ENCODE measurements around the gene PARG.

Gene PARG

GRCh38 chr10:49784681-49785080, 157.1 kb downstream of the PARG start:
- Histone ChIP-seq H3K79me2 (ENCODE audit: insufficient read depth, low read length) (no peaks in the 10 kb centered on the region), H3K4me3 (ENCODE audit: low read depth in 1 of 2, low read length in 2 of 2) (no peak overlapping the region), H3K36me3 (ENCODE audit: insufficient read depth, low read length) (no peaks in the 10 kb centered on the region), H3K4me1 (ENCODE audit: insufficient read depth, low read length) (no peaks in the 10 kb centered on the region), H3K27ac (ENCODE audit: low read length) (no peak overlapping the region), H4K20me1 (ENCODE audit: insufficient read depth, low read length) (no peaks in the 10 kb centered on the region), H3K9me3 (ENCODE audit: insufficient read depth, low read length, severe bottlenecking) (no peaks in the 10 kb centered on the region), H3K9ac (ENCODE audit: low read depth, low read length) (no peak overlapping the region), H2AFZ (ENCODE audit: low read depth, low read length) (no peak overlapping the region), H3K27me3 (ENCODE audit: insufficient read depth, low read length, poor library complexity) (no peaks in the 10 kb centered on the region), H3K4me2 (ENCODE audit: insufficient read depth, low read length) (no peak overlapping the region)
- DNase-seq = no peak
- no peak for ATAC-seq (ENCODE audit: insufficient read depth, low read depth)
- no peak for TF ChIP-seq CTCF (IDR thresholded peaks at IDR 0.05; ENCODE audit: borderline replicate concordance, extremely low read depth, low read length, poor library complexity, severe bottlenecking)
- no peak for TF ChIP-seq EZH2 (IDR thresholded peaks at IDR 0.05; ENCODE audit: borderline replicate concordance, low read depth, low read length, severe bottlenecking)

DNA sequence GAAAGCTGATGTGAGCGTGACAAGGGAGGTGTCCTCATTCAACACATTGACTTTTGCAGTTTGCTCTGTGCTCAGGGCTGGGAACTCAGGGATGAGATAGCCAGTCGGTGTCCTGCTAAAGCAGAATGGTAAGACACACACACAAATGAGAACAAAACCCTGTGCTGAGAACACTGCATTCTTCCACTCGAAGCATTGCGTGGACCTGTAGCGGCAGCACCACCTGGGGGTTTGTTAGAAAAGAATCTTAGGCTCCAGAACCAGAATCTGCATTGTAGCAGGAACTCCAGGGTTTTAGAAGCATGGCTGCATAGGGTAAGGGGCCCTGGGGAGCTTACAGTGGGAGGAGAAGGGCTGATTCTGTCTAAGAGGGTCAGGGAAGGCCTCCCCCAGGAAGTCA, 158.2 kb downstream of the PARG start:
- no peak for ATAC-seq (ENCODE audit: insufficient read depth, low read depth)

DNA sequence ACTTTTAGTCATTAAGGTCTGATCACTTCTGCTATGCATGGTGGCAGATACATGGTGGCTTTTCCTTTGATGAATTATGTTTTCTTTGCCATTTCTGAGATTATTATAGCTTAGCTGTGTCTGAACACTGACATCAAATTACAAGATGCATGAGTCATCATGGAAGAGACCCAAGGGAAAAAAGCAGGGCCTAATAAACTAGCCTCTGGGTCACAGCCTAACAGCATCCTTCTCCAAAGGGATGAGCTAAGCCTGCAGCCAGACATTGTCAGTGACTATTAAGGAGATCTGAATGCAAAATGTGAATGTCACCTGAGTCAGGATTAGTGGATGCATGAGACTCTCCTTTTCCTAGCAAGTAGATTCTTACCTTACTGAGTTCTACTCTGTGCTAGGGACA, 160.6 kb downstream of the PARG start:
- no peak for TF ChIP-seq CTCF (IDR thresholded peaks at IDR 0.05; ENCODE audit: borderline replicate concordance, extremely low read depth, low read length, poor library complexity, severe bottlenecking)
- TF ChIP-seq EZH2 (IDR thresholded peaks at IDR 0.05; ENCODE audit: borderline replicate concordance, low read depth, low read length, severe bottlenecking) = no peak
- Histone ChIP-seq H2AFZ (ENCODE audit: low read depth, low read length) (no peak overlapping the region), H3K4me1 (ENCODE audit: insufficient read depth, low read length) (no peaks in the 10 kb centered on the region), H3K27ac (ENCODE audit: low read length) (no peak overlapping the region), H3K4me2 (ENCODE audit: insufficient read depth, low read length) (no peak overlapping the region), H4K20me1 (ENCODE audit: insufficient read depth, low read length) (no peaks in the 10 kb centered on the region), H3K9me3 (ENCODE audit: insufficient read depth, low read length, severe bottlenecking) (no peaks in the 10 kb centered on the region), H3K79me2 (ENCODE audit: insufficient read depth, low read length) (no peaks in the 10 kb centered on the region), H3K27me3 (ENCODE audit: insufficient read depth, low read length, poor library complexity) (no peaks in the 10 kb centered on the region), H3K9ac (ENCODE audit: low read depth, low read length) (no peak overlapping the region), H3K4me3 (ENCODE audit: low read depth in 1 of 2, low read length in 2 of 2) (no peak overlapping the region), H3K36me3 (ENCODE audit: insufficient read depth, low read length) (no peaks in the 10 kb centered on the region)
- DNase-seq (no peak), ATAC-seq (ENCODE audit: insufficient read depth, low read depth) (no peak)

More for the DNA sequence above, 158.2 kb downstream of the PARG start:
- H4K20me1 ChIP-seq (ENCODE audit: insufficient read depth, low read length) = no peaks in the 10 kb centered on the region
- H3K27ac ChIP-seq (ENCODE audit: low read length) = no peak overlapping the region
- no peaks in the 10 kb centered on the region for H3K79me2 ChIP-seq (ENCODE audit: insufficient read depth, low read length)
- TF ChIP-seq EZH2 (IDR thresholded peaks at IDR 0.05; ENCODE audit: borderline replicate concordance, low read depth, low read length, severe bottlenecking) (no peak), CTCF (IDR thresholded peaks at IDR 0.05; ENCODE audit: borderline replicate concordance, extremely low read depth, low read length, poor library complexity, severe bottlenecking) (peak; percentile 14)
- H3K9me3 ChIP-seq (ENCODE audit: insufficient read depth, low read length, severe bottlenecking) = no peaks in the 10 kb centered on the region
- no peak overlapping the region for H2AFZ ChIP-seq (ENCODE audit: low read depth, low read length)
- H3K4me1 ChIP-seq (ENCODE audit: insufficient read depth, low read length) = no peaks in the 10 kb centered on the region
- H3K9ac ChIP-seq (ENCODE audit: low read depth, low read length) = no peak overlapping the region
- H3K36me3 ChIP-seq (ENCODE audit: insufficient read depth, low read length) = no peaks in the 10 kb centered on the region
- no peak overlapping the region for H3K4me3 ChIP-seq (ENCODE audit: low read depth in 1 of 2, low read length in 2 of 2)
- DNase-seq = peak; percentile 11
- H3K4me2 ChIP-seq (ENCODE audit: insufficient read depth, low read length) = no peak overlapping the region
- H3K27me3 ChIP-seq (ENCODE audit: insufficient read depth, low read length, poor library complexity) = no peaks in the 10 kb centered on the region

DNA sequence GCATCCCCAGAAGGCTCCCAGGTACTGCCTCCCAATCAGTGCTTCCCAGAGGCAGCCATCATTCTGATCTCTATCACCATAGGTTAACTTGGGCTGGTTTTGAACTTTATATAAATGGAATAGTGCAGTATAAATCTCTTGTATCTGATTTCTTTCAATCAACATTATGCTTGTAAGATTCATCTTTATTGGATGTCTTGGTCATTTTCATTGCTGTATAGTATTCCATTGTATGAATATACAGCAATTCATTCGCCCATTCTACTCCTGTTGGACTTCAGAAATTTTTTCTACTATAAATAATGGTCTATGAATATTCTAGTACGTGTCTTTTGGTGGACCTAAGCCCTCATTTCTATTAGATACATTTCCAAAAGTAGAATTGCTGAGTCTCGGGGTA, 163.6 kb downstream of the PARG start:
- no peaks in the 10 kb centered on the region for H3K79me2 ChIP-seq (ENCODE audit: insufficient read depth, low read length)
- H4K20me1 ChIP-seq (ENCODE audit: insufficient read depth, low read length) = no peaks in the 10 kb centered on the region
- H2AFZ ChIP-seq (ENCODE audit: low read depth, low read length) = no peak overlapping the region
- DNase-seq (no peak), ATAC-seq (ENCODE audit: insufficient read depth, low read depth) (no peak)
- no peaks in the 10 kb centered on the region for H3K36me3 ChIP-seq (ENCODE audit: insufficient read depth, low read length)
- no peaks in the 10 kb centered on the region for H3K4me1 ChIP-seq (ENCODE audit: insufficient read depth, low read length)
- H3K4me3 ChIP-seq (ENCODE audit: low read depth in 1 of 2, low read length in 2 of 2) = no peak overlapping the region
- H3K9me3 ChIP-seq (ENCODE audit: insufficient read depth, low read length, severe bottlenecking) = no peaks in the 10 kb centered on the region
- no peak for TF ChIP-seq CTCF (IDR thresholded peaks at IDR 0.05; ENCODE audit: borderline replicate concordance, extremely low read depth, low read length, poor library complexity, severe bottlenecking)
- no peak for TF ChIP-seq EZH2 (IDR thresholded peaks at IDR 0.05; ENCODE audit: borderline replicate concordance, low read depth, low read length, severe bottlenecking)
- H3K27me3 ChIP-seq (ENCODE audit: insufficient read depth, low read length, poor library complexity) = no peaks in the 10 kb centered on the region
- no peak overlapping the region for H3K9ac ChIP-seq (ENCODE audit: low read depth, low read length)
- H3K4me2 ChIP-seq (ENCODE audit: insufficient read depth, low read length) = no peak overlapping the region
- H3K27ac ChIP-seq (ENCODE audit: low read length) = no peak overlapping the region
